Esophagus muscularis mucosa (tissue), 4 donors: ENCODE data around the gene TRERF1. TPM values are rescaled to one million over a fixed set of nuclear protein-coding genes. Genes with fewer than 3 reads are reported as not detected.

Experiments used
- DNase-seq: peaks from one replicate; pipeline ENCODE4 v3.0.0-alpha.2; 2017; ENCODE audit errors: extremely low spot score
- H3K27ac ChIP-seq, 4 donors: fragments of 200-600 bp; sonication (generic); replicated peaks in 1 of 4; 1 replicate in 3 of 4; 2 replicates in 1 of 4; pipeline ENCODE4 v1.5.1; 2016 to 2019; ENCODE audit warnings: mild to moderate bottlenecking in 1 of 4
- H3K27me3 ChIP-seq, 4 donors: fragments of 200-600 bp; sonication (generic); one replicate each; pipeline versions ENCODE4 v1.5.1 to v1.6.0; 2016 to 2019
- H3K36me3 ChIP-seq, 4 donors: fragments of 200-600 bp; sonication (generic); one replicate each; pipeline ENCODE4 v1.5.1; 2016 to 2019
- H3K4me1 ChIP-seq, 4 donors: fragments of 200-600 bp; sonication (generic); one replicate each; pipeline ENCODE4 v1.5.1; 2016 to 2019
- H3K4me3 ChIP-seq, 4 donors: fragments of 200-600 bp; sonication (generic); 1 replicate in 2 of 4; 2 replicates in 2 of 4; pipeline ENCODE4 v1.5.1; 2016 to 2019; ENCODE audit warnings: mild to moderate bottlenecking in 4 of 4, moderate library complexity in 1 of 4
- H3K9me3 ChIP-seq, 4 donors: fragments of 200-600 bp; sonication (generic); 1 replicate in 3 of 4; 2 replicates in 1 of 4; pipeline ENCODE4 v1.5.1; 2016 to 2019
- EP300 ChIP-seq: sonication (generic); formaldehyde crosslinking; IDR thresholded peaks from one replicate; pipeline ENCODE4 v1.6.1; 2017; ENCODE audit warnings: antibody characterized with exemption
- POLR2A ChIP-seq: fragments of 450-650 bp; IDR thresholded peaks from one replicate; pipeline ENCODE4 v1.6.1; 2017; ENCODE audit warnings: antibody characterized with exemption, moderate library complexity, mild to moderate bottlenecking, low read depth
- POLR2AphosphoS5 ChIP-seq, 2 donors: sonication (generic); formaldehyde crosslinking; IDR thresholded peaks; one replicate each; pipeline ENCODE4 v1.6.1; 2017; ENCODE audit warnings: antibody characterized with exemption in 2 of 2
- WGBS: methylation state at CpG from one replicate; pipeline ENCODE4 v1.1.5; 2018; 5-methylcytosine and 5-hydroxymethylcytosine counted together
- intact Hi-C: fragments of 100-400 bp; cut with DNase I; formaldehyde crosslinking; loops from one replicate; pipeline ENCODE4 v1.15.1; 2023
- total RNA-seq, 4 donors: library from RNA; depleted of rRNA; stranded (reverse); fragments of >200 nt; gene quantifications; one replicate each; pipeline versions ENCODE4 v1.1.0 to v1.2.1, GENCODE V29; 2016
- TF ChIP-seq, protein P1 (sequence below), 3 experiments: fragments of 200-600 bp in 2 of 3; fragments of 450-650 bp in 1 of 3; sonication (generic) in 2 of 3; IDR thresholded peaks; one replicate each; pipeline ENCODE4 v1.5.1; 2017 to 2019; ENCODE audit warnings: antibody characterized with exemption in 3 of 3, mild to moderate bottlenecking in 2 of 3, moderate library complexity in 1 of 3

Gene TRERF1
- total RNA-seq, 4 donors from 2014 or later: 4.6 to 8.6 (median 6.4) TPM

DNA sequence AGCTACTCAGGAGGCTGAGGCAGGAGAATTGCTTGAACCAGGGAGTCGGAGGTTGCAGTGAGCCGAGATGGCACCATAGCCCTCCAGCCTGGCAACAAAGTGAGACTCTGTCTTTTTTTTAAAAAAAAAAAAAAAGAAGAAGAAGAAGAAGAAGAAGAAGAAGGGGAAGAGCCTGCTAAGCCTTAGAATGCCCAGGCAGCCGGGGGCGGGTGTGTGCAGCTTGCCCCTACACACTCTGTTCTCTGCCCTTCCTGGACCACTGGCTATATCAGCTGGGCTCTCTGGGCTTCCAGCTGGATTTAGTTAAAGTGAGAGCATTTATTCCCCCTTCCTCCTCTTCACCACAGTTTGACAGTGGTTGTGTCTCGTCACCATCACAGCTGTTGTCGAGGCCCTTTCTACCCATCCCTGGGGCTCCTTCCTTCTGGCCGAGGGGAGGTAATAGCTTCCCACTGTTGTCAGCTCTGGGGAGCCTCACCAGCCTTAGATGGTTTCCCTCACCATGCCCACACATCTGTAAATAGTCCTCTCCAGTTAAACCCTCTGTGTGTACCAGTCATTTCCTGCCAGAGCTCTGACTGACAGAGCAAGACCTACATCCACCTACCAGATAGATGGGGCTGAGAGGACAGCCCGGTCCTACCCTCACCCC, 77.6 kb downstream of the TRERF1 start:
- no peak overlapping the region for H3K27ac ChIP-seq
- no peaks in the 10 kb centered on the region for H3K9me3 ChIP-seq
- H3K36me3 ChIP-seq: no peaks in the 10 kb centered on the region
- H3K4me1 ChIP-seq: no peaks in the 10 kb centered on the region
- no peak for DNase-seq
- 81% methylated on average over 8 of the region's 8 CpGs for WGBS
- no peak overlapping the region for H3K4me3 ChIP-seq
- no peaks in the 10 kb centered on the region for H3K27me3 ChIP-seq
- intact Hi-C loops: no loop called here
- TF ChIP-seq POLR2A: no peak
- TF ChIP-seq POLR2AphosphoS5 (IDR thresholded peaks at IDR 0.05): no peak
- TF ChIP-seq EP300: no peak
- TF ChIP-seq, protein P1, sequence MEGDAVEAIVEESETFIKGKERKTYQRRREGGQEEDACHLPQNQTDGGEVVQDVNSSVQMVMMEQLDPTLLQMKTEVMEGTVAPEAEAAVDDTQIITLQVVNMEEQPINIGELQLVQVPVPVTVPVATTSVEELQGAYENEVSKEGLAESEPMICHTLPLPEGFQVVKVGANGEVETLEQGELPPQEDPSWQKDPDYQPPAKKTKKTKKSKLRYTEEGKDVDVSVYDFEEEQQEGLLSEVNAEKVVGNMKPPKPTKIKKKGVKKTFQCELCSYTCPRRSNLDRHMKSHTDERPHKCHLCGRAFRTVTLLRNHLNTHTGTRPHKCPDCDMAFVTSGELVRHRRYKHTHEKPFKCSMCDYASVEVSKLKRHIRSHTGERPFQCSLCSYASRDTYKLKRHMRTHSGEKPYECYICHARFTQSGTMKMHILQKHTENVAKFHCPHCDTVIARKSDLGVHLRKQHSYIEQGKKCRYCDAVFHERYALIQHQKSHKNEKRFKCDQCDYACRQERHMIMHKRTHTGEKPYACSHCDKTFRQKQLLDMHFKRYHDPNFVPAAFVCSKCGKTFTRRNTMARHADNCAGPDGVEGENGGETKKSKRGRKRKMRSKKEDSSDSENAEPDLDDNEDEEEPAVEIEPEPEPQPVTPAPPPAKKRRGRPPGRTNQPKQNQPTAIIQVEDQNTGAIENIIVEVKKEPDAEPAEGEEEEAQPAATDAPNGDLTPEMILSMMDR (IDR thresholded peaks at IDR 0.05): no peak

DNA sequence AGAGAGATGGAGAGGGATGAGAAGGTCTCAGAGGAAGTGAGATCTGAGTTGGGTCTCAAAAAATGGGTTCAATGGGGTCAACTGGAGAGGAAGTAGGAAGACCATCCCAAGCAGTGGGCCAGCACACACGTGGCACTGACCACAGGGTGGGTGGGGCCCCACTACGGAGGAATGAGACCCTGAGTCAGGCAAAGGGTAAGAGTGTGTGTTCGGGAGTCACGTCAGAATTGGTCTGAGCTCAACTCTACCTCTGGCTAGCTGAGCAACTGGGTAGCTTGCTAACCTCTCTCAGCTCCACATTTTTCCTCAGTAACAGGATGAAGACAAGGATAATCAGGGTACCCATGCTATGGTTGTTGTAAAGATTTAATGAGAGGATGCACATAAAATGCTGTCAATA, 79.0 kb downstream of the TRERF1 start:
- H3K27me3 ChIP-seq: no peaks in the 10 kb centered on the region
- no peaks in the 10 kb centered on the region for H3K9me3 ChIP-seq
- H3K27ac ChIP-seq: no peak overlapping the region
- peaks cover 0 to 11% (median 6%) of the 10 kb centered on the region in 4 donors for H3K4me1 ChIP-seq
- no peaks in the 10 kb centered on the region for H3K36me3 ChIP-seq
- no peak for DNase-seq
- WGBS: 64% methylated on average over 4 of the region's 4 CpGs
- H3K4me3 ChIP-seq: no peak overlapping the region
- intact Hi-C loops: no loop called here
- TF ChIP-seq EP300: no peak
- TF ChIP-seq POLR2AphosphoS5 (IDR thresholded peaks at IDR 0.05): no peak
- TF ChIP-seq POLR2A: no peak
- TF ChIP-seq, protein P1 (IDR thresholded peaks at IDR 0.05): no peak

DNA sequence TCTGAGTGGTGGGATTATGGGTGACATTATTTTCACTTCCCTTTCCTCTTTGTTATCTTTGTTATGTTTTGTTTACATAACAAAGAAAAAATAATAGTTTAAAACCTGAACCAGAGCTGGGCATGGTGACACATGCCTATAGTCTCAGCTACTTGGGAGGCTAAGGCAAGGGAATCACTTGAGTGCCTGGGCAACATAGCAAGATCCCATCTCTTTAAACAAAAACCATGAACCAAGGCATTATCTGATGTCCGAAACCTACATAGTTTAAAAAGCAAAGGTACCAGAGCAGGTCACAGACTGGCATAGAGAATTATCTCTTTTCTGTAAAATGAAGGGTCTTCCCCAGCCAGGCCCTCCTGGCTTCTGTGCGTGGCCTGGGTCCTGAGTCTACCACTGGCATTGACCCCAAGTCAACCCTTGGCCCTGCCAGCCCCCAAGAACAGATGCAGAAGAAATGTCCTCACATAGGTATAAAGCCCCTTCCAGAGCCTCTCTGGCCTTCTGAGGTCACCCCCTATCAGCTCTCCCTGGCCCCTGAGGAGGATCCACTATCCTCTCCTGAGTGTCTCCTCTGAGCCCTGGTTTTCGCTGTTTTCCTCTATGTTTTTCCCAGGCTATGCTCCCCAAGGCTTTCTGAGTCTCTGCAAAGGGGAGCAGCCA, 81.3 kb downstream of the TRERF1 start:
- WGBS: 100% methylated on average over 3 of the region's 3 CpGs
- TF ChIP-seq POLR2A (no peak), EP300 (no peak)
- intact Hi-C loops: no loop called here
- no peak for DNase-seq
- H3K36me3 ChIP-seq: no peaks in the 10 kb centered on the region
- no peaks in the 10 kb centered on the region for H3K27me3 ChIP-seq
- peaks cover 8 to 18% (median 12%) of the 10 kb centered on the region in 4 donors for H3K4me1 ChIP-seq
- H3K9me3 ChIP-seq: no peaks in the 10 kb centered on the region
- no peak overlapping the region for H3K4me3 ChIP-seq
- H3K27ac ChIP-seq: no peak overlapping the region

DNA sequence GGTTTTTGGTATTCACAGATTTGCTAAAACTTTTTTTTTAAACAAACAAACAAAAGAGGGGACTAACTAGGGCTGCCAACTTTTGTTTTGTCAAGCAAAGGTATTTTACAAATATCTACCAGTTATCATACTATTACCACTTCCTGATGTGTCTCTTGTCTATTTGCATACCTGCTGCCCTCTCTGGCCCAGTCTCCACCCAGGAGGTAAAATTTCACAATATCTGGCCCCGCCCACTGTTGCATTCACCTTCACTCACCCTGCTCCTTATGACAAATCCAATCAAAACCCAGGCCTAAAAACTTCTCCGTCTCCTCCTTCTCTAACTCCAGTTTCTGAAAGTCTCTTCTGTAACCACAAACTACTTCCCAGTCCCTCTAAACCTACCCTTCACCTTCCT, 82.2 kb downstream of the TRERF1 start:
- intact Hi-C loops: no loop called here
- DNase-seq: no peak
- no peaks in the 10 kb centered on the region for H3K27me3 ChIP-seq
- H3K36me3 ChIP-seq: no peaks in the 10 kb centered on the region
- no peak overlapping the region for H3K27ac ChIP-seq
- no peak overlapping the region for H3K4me3 ChIP-seq
- TF ChIP-seq EP300: no peak
- TF ChIP-seq POLR2AphosphoS5 (IDR thresholded peaks at IDR 0.05): no peak
- TF ChIP-seq, protein P1 (IDR thresholded peaks at IDR 0.05): no peak
- TF ChIP-seq POLR2A: no peak
- H3K4me1 ChIP-seq: peaks cover 11 to 22% (median 15%) of the 10 kb centered on the region in 4 donors
- WGBS: 93% methylated on average over 2 of the region's 2 CpGs
- H3K9me3 ChIP-seq: no peaks in the 10 kb centered on the region

DNA sequence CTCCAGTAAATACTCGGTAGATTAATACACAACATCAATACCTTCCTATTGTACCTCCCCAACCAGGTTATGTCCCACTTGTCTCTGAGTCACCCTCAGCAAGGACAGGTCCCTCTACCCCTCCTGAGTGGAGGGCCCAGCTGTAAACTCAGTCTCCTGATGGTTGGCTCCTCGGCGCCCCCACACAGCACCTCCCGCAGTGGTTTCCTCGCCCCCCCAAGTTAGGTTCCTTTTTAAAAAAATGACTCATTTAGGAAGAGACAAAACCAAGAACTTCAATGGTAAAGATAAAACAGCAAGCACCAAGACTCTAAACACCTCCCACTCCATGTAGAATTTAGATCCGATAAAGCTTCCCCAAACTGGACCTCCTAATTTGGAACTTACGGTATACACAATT, 83.5 kb downstream of the TRERF1 start:
- no peak overlapping the region for H3K27ac ChIP-seq
- no peak for DNase-seq
- no peaks in the 10 kb centered on the region for H3K9me3 ChIP-seq
- H3K27me3 ChIP-seq: no peaks in the 10 kb centered on the region
- peaks cover 11 to 30% (median 15%) of the 10 kb centered on the region in 4 donors for H3K4me1 ChIP-seq
- no peaks in the 10 kb centered on the region for H3K36me3 ChIP-seq
- 67% methylated on average over 7 of the region's 7 CpGs for WGBS
- intact Hi-C loops: no loop called here
- TF ChIP-seq, protein P1 (IDR thresholded peaks at IDR 0.05): no peak
- TF ChIP-seq EP300 (no peak), POLR2AphosphoS5 (IDR thresholded peaks at IDR 0.05) (no peak), POLR2A (no peak)
- H3K4me3 ChIP-seq: no peak overlapping the region
